Suprapubic skin (tissue), 4 donors: ENCODE results near the gene AFMID.
A peak's percentile ranks its signal among the peaks of the same experiment; 100 is the strongest.

Experiments
- CTCF ChIP-seq, 2 donors: fragments of 200-600 bp in 1 of 2; fragments of 450-650 bp in 1 of 2; sonication (generic) in 1 of 2; IDR thresholded peaks; one replicate each; pipeline ENCODE4 v1.5.1; 2016 to 2019; ENCODE audit warnings: antibody characterized with exemption in 2 of 2, mild to moderate bottlenecking in 1 of 2, moderate library complexity in 1 of 2
- EP300 ChIP-seq: sonication (generic); formaldehyde crosslinking; IDR thresholded peaks from one replicate; pipeline ENCODE4 v1.6.1; 2017; ENCODE audit warnings: antibody characterized with exemption
- POLR2A ChIP-seq, 2 donors: fragments of 450-650 bp; IDR thresholded peaks; one replicate each; pipeline ENCODE4 v1.6.1; 2017; ENCODE audit warnings: antibody characterized with exemption in 2 of 2, mild to moderate bottlenecking in 2 of 2, moderate library complexity in 2 of 2
- POLR2AphosphoS5 ChIP-seq, 3 donors: sonication (generic); formaldehyde crosslinking; IDR thresholded peaks; one replicate each; pipeline ENCODE4 v1.6.1; 2017; ENCODE audit warnings: antibody characterized with exemption in 3 of 3

DNA sequence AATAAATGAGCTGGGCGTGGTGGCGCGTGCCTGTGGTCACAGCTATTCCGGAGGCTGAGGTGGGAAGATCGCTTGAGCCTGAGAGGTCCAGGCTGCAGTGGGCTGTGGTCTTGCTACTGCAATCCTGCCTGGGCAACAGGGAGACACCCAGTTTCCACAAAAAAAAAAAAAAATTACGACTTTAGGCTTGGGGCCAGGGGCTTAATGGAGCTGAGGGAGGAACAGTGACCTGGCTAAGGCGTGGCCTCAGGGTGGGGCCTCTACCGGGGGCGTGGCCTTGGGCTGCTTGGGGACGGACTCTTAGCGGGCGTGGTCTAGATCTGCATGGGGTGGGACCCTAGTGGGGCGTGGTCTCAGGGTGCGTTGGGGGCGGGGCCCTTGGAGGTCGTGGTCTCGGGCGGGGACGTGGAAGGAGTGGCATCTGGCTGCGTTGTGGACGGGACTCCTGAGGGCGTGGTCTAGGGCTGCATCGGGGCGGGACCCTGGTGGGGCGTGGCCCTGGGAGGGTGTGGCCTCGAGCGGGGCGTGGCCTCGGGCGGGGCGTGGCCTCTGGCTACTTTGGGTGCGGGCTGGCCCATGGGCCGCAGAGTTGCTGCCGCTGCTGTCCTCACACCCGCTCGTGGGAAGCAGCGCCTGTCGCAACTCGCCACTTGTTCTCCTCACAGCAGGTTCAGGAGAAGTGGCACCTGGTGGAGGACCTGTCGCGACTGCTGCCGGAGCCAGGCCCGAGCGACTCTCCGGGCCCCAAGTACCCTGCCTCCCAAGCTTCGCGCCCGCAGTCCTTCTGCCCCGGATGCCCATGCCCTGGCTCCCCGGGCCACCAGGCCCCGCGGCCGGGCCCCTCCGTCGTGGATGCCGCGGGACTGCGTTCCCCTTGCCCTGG, 46.8 kb upstream of the AFMID start:
- TF ChIP-seq CTCF (IDR thresholded peaks at IDR 0.05) (no peak), POLR2AphosphoS5 (IDR thresholded peaks at IDR 0.05) (no peak), EP300 (no peak), POLR2A (IDR thresholded peaks at IDR 0.05) (peak in 1 of 2 donors; percentile 33)
